HEK293 (cell line): Measurements from ENCODE around the gene CAMK1.

ENCODE experiments used
- CTCF ChIA-PET: fragments of 350-600 bp; formaldehyde crosslinking; extraction: SDS; loops from one replicate; lab custom pipeline; 2021; ENCODE audit warnings: antibody characterized with exemption; lab: Yijun Ruan, JAX
- POLR2A ChIA-PET: fragments of 300-600 bp; formaldehyde crosslinking; extraction: SDS; loops from one replicate; lab custom pipeline; 2020; ENCODE audit warnings: antibody characterized with exemption, inconsistent platforms; lab: Yijun Ruan, JAX
- H3K27ac ChIP-seq: fragments of 200-500 bp; sonication (Bioruptor generic); 2 replicates; pipeline ENCODE4 v1.5.1; 2014; ENCODE audit warnings: low read depth, low read length, control low read depth, inconsistent platforms; ENCODE audit errors: extremely low read depth
- H3K36me3 ChIP-seq, 2 experiments: fragments of 200-500 bp in 1 of 2; sonication (Bioruptor generic) in 1 of 2; 1 replicate in 1 of 2; 2 replicates in 1 of 2; pipeline ENCODE4 v1.5.1; 2014 to 2017; ENCODE audit warnings: inconsistent platforms in 2 of 2, low read length in 2 of 2; ENCODE audit not compliant: control insufficient read depth in 2 of 2, insufficient read depth in 1 of 2
- H3K4me1 ChIP-seq: fragments of 200-500 bp; sonication (Bioruptor generic); 2 replicates; pipeline ENCODE4 v1.5.1; 2014; ENCODE audit warnings: mild to moderate bottlenecking, low read length, inconsistent platforms; ENCODE audit not compliant: control insufficient read depth, insufficient read depth
- H3K4me3 ChIP-seq: 2 replicates; pipeline ENCODE4 v1.5.1; 2011; ENCODE audit warnings: low read depth, mild to moderate bottlenecking, control low read depth, low read length, moderate library complexity
- H3K9me3 ChIP-seq: fragments of 200-500 bp; sonication (Bioruptor generic); 2 replicates; pipeline ENCODE4 v1.5.1; 2014; ENCODE audit warnings: low read depth, low read length, inconsistent platforms; ENCODE audit not compliant: control insufficient read depth, insufficient read depth
- AEBP2 ChIP-seq: fragments of 450-650 bp; formaldehyde crosslinking; IDR thresholded peaks from 2 replicates; pipeline ENCODE4 v1.5.1; 2016; ENCODE audit warnings: missing biosample characterization, missing genetic modification characterization, borderline replicate concordance
- CTCF ChIP-seq: fragments of 450-650 bp; formaldehyde crosslinking; IDR thresholded peaks from 2 replicates; pipeline ENCODE4 v1.5.1; 2016; ENCODE audit warnings: missing biosample characterization, missing genetic modification characterization
- HIC1 ChIP-seq: fragments of 450-650 bp; formaldehyde crosslinking; IDR thresholded peaks from 2 replicates; pipeline ENCODE4 v1.5.1; 2016; ENCODE audit warnings: missing biosample characterization, missing genetic modification characterization
- MYNN ChIP-seq: fragments of 450-650 bp; formaldehyde crosslinking; IDR thresholded peaks from 2 replicates; pipeline ENCODE4 v1.5.1; 2016; ENCODE audit warnings: missing biosample characterization, missing genetic modification characterization, borderline replicate concordance
- PRDM1 ChIP-seq: fragments of 450-650 bp; formaldehyde crosslinking; IDR thresholded peaks from 2 replicates; pipeline ENCODE4; 2016; ENCODE audit warnings: missing biosample characterization, missing genetic modification characterization
- PRDM6 ChIP-seq: fragments of 450-650 bp; formaldehyde crosslinking; IDR thresholded peaks from 2 replicates; pipeline ENCODE4 v1.5.1; 2017; ENCODE audit warnings: missing biosample characterization, missing genetic modification characterization
- REST ChIP-seq: fragments of 450-650 bp; formaldehyde crosslinking; IDR thresholded peaks from 2 replicates; pipeline ENCODE4 v1.5.1; 2016; ENCODE audit warnings: missing biosample characterization, missing genetic modification characterization
- SCRT2 ChIP-seq: fragments of 450-650 bp; formaldehyde crosslinking; IDR thresholded peaks from 2 replicates; pipeline ENCODE4 v1.5.1; 2016; ENCODE audit warnings: missing biosample characterization, missing genetic modification characterization
- SP7 ChIP-seq: fragments of 450-650 bp; formaldehyde crosslinking; IDR thresholded peaks from 2 replicates; pipeline ENCODE4 v1.5.1; 2016; ENCODE audit warnings: missing biosample characterization, missing genetic modification characterization
- ZNF354C ChIP-seq: fragments of 450-650 bp; formaldehyde crosslinking; IDR thresholded peaks from 2 replicates; pipeline ENCODE4 v1.5.1; 2016; ENCODE audit warnings: missing biosample characterization, missing genetic modification characterization, low read depth, borderline replicate concordance
- ZNF513 ChIP-seq: fragments of 450-650 bp; IDR thresholded peaks from 2 replicates; pipeline ENCODE4 v1.5.1; 2018; ENCODE audit warnings: missing biosample characterization, missing genetic modification characterization
- ZNF623 ChIP-seq: fragments of 450-650 bp; formaldehyde crosslinking; IDR thresholded peaks from 2 replicates; pipeline ENCODE4 v1.5.1; 2016; ENCODE audit warnings: missing biosample characterization, missing genetic modification characterization
- ZNF768 ChIP-seq: fragments of 450-650 bp; formaldehyde crosslinking; IDR thresholded peaks from 2 replicates; pipeline ENCODE4 v1.5.1; 2018; ENCODE audit warnings: missing biosample characterization, mild to moderate bottlenecking, missing genetic modification characterization

CAMK1 gene

GRCh38 chr3:9815986-9816385 is 46.2 kb upstream of the CAMK1 start:
- TF ChIP-seq SP7 (tag by site-specific recombination): no peak
- H3K4me1 ChIP-seq: no peaks in the 10 kb centered on the region
- ChIA-PET POLR2A (no interaction called here), CTCF (no interaction called here)
- no peak overlapping the region for H3K4me3 ChIP-seq
- no peaks in the 10 kb centered on the region for H3K9me3 ChIP-seq
- H3K36me3 ChIP-seq: peaks cover 5 to 63% of the 10 kb centered on the region in 2 experiments; a peak in 2 of 3 replicates
- H3K27ac ChIP-seq: no peak overlapping the region

- TF ChIP-seq ZNF513 (tag by site-specific recombination) (peak; percentile 67; the same call in 1 of the 2 replicates), ZNF768 (no peak), PRDM1 (tag by site-specific recombination) (no peak), HIC1 (no peak), MYNN (tag by site-specific recombination) (no peak), ZNF623 (no peak)
- TF ChIP-seq, all 188 proteins: peak for 1
- POLR2A ChIA-PET: interaction anchor here (0.5 kb wide), 1 partner anchor 52 kb away, joined by 3 read pairs; no protein-coding TSS in a partner anchor
- Histone ChIP-seq H3K36me3 (peaks cover 0 to 57% of the 10 kb centered on the region in 2 experiments; a peak in 2 of 3 replicates), H3K4me1 (peaks cover 6% of the 10 kb centered on the region; the same call in 1 of the 2 replicates), H3K4me3 (no peak overlapping the region), H3K9me3 (no peaks in the 10 kb centered on the region), H3K27ac (no peak overlapping the region)
- CTCF ChIA-PET: interaction anchor here (0.7 kb wide), 2 partner anchors 24 to 310 kb away, joined by 4 to 5 read pairs; no protein-coding TSS in a partner anchor
Measured at GRCh38 chr3:9812870-9813483, 43.2 kb upstream of the CAMK1 start.

- TF ChIP-seq PRDM6 (tag by site-specific recombination): no peak
- TF ChIP-seq ZNF354C (tag by site-specific recombination): no peak
- Histone ChIP-seq H3K9me3 (no peaks in the 10 kb centered on the region), H3K4me1 (peaks cover 6% of the 10 kb centered on the region; the same call in 1 of the 2 replicates), H3K4me3 (no peak overlapping the region), H3K27ac (no peak overlapping the region), H3K36me3 (peaks cover 3 to 69% of the 10 kb centered on the region in 2 experiments; a peak in 2 of 3 replicates)
- ChIA-PET POLR2A (no interaction called here), CTCF (interaction anchor here (0.7 kb wide), 1 partner anchor 15 kb away, joined by 5 read pairs; no protein-coding TSS in a partner anchor)
Measured at GRCh38 chr3:9810846-9811245, 41.1 kb upstream of the CAMK1 start.

- ChIA-PET CTCF (no interaction called here), POLR2A (interaction anchor here (3.6 kb wide), 1 partner anchor 17 kb away, joined by 18 read pairs; the partner anchor contains the start of genes ARPC4 and TADA3)
- peak overlapping the region; percentile 76; the same call in 1 of the 2 replicates for H3K27ac ChIP-seq
- peaks cover 3 to 69% of the 10 kb centered on the region in 2 experiments; a peak in 2 of 3 replicates for H3K36me3 ChIP-seq
- no peaks in the 10 kb centered on the region for H3K9me3 ChIP-seq
- H3K4me3 ChIP-seq: peak overlapping the region; percentile 34
- peaks cover 6% of the 10 kb centered on the region; the same call in 1 of the 2 replicates for H3K4me1 ChIP-seq
- TF ChIP-seq CTCF (tag by site-specific recombination) (no peak), REST (tag by site-specific recombination) (no peak), AEBP2 (tag by site-specific recombination) (no peak), SCRT2 (tag by site-specific recombination) (no peak)
Measured at GRCh38 chr3:9810433-9810770, 40.7 kb upstream of the CAMK1 start.
